Thoracic aorta (tissue), 2 donors: ENCODE measurements around the gene ZDHHC22. TPM values are rescaled to one million over a fixed set of nuclear protein-coding genes. Genes with fewer than 3 reads are reported as not detected.

Source experiments
- ATAC-seq: fragments of 150-250 bp; one replicate; pipeline ENCODE4 v1.8.0; 2017; ENCODE audit warnings: low read depth; ENCODE audit not compliant: insufficient number of reproducible peaks, low FRiP score
- DNase-seq: peaks from one replicate; pipeline ENCODE4 v3.0.0-alpha.2; 2020; ENCODE audit warnings: low spot score
- H3K27ac ChIP-seq, 2 donors: fragments of 200-600 bp; sonication (generic); 1 replicate in 1 of 2; 2 replicates in 1 of 2; pipeline ENCODE4 v1.5.1; 2016; ENCODE audit warnings: mild to moderate bottlenecking in 2 of 2, moderate library complexity in 2 of 2
- H3K27me3 ChIP-seq: fragments of 200-600 bp; sonication (generic); replicated peaks from 2 replicates; pipeline ENCODE4 v1.6.0; 2016; ENCODE audit warnings: mild to moderate bottlenecking; ENCODE audit not compliant: insufficient read depth
- H3K36me3 ChIP-seq: fragments of 200-600 bp; sonication (generic); one replicate; pipeline ENCODE4 v1.5.1; 2016
- H3K4me1 ChIP-seq, 2 donors: fragments of 200-600 bp; sonication (generic); 1 replicate in 1 of 2; 2 replicates in 1 of 2; pipeline versions ENCODE4 v1.5.1 to v1.6.0; 2016; ENCODE audit warnings: low read depth in 2 of 2, mild to moderate bottlenecking in 1 of 2; ENCODE audit not compliant: control insufficient read depth in 1 of 2
- H3K4me3 ChIP-seq: fragments of 200-600 bp; sonication (generic); 2 replicates; pipeline ENCODE4 v1.5.1; 2016; ENCODE audit warnings: mild to moderate bottlenecking
- H3K9me3 ChIP-seq: fragments of 200-600 bp; sonication (generic); 2 replicates; pipeline ENCODE4 v1.5.1; 2016
- CTCF ChIP-seq: fragments of 200-600 bp; sonication (generic); IDR thresholded peaks from one replicate; pipeline ENCODE4 v1.5.1; 2019; ENCODE audit warnings: antibody characterized with exemption
- total RNA-seq, 2 donors: library from RNA; depleted of rRNA; stranded (reverse); fragments of >200 nt; gene quantifications; one replicate each; pipeline versions ENCODE4 v1.1.0 to v1.2.3, GENCODE V29; 2016

Gene ZDHHC22
- total RNA-seq, 2 donors from 2014 or later: not detected

DNA sequence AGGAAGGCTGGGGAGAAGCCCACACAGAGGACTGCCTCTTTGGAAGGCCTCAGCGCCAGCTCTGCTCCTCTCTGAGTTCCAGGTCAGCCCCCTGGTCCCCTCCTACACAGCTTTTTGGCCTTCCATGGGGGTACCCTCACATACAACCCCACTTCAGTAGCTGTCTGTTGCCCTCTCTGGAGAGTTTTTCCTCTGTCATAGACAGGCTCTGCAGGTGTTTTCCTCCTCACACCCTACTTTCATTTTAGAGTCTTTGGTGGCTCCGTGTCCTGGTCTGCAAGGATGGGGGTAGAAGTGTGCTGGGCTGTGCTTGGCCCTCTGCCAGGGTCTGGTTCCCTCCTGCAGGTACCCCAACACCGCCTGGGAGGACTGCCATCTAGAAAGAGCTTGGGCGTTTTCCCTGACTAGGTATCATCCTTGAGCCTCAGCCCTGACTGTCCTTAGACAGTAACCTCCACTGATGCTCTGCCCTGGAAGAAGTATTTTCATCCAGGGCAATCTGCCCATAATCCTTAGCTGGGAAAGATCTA, 15.1 kb downstream of the ZDHHC22 start:
- no peak for TF ChIP-seq CTCF
- ATAC-seq (no peak), DNase-seq (no peak)
- Histone ChIP-seq H3K4me3 (no peak overlapping the region), H3K27me3 (no peaks in the 10 kb centered on the region), H3K9me3 (no peaks in the 10 kb centered on the region), H3K4me1 (peaks cover 6 to 29% of the 10 kb centered on the region in 2 donors), H3K27ac (no peak overlapping the region), H3K36me3 (no peaks in the 10 kb centered on the region)

GRCh38 chr14:77125823-77126325, 15.7 kb downstream of the ZDHHC22 start:
- DNase-seq (no peak), ATAC-seq (no peak)
- H3K27ac ChIP-seq: no peak overlapping the region
- no peaks in the 10 kb centered on the region for H3K27me3 ChIP-seq
- TF ChIP-seq CTCF: no peak
- H3K4me1 ChIP-seq: peaks cover 6 to 33% of the 10 kb centered on the region in 2 donors
- no peak overlapping the region for H3K4me3 ChIP-seq
- no peaks in the 10 kb centered on the region for H3K36me3 ChIP-seq
- H3K9me3 ChIP-seq: no peaks in the 10 kb centered on the region

DNA sequence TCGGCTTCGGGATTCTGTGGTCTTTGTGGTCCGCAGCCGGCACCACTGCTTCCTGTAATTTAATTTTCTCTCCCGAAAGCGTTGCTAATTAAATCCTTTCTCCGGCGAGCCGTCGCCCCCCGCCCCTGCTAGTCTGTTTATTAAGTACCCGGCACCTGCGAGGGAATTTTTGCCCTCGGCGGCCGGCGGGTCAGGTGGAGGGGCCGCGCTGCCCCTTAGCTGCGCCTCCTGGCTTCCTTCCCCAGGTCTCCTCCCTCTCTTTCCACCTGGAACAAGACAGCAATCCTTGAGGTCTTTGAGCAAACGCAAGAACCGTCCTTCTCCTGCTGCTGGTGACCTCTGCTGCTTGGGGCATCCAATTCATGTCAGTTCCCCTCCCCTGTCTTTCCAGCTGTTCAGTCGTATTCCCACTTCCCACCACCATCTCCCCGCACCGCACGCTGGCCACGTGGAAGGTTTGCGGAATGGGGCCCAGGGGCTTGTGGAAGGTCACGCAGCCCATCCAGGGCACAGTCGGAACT, 16.2 kb downstream of the ZDHHC22 start:
- no peak for DNase-seq
- Histone ChIP-seq H3K36me3 (no peaks in the 10 kb centered on the region), H3K4me3 (peak overlapping the region; percentile 79), H3K27ac (no peak overlapping the region), H3K27me3 (no peaks in the 10 kb centered on the region), H3K9me3 (no peaks in the 10 kb centered on the region), H3K4me1 (peaks cover 6 to 37% of the 10 kb centered on the region in 2 donors)
- TF ChIP-seq CTCF: peak; percentile 2
- no peak for ATAC-seq

DNA sequence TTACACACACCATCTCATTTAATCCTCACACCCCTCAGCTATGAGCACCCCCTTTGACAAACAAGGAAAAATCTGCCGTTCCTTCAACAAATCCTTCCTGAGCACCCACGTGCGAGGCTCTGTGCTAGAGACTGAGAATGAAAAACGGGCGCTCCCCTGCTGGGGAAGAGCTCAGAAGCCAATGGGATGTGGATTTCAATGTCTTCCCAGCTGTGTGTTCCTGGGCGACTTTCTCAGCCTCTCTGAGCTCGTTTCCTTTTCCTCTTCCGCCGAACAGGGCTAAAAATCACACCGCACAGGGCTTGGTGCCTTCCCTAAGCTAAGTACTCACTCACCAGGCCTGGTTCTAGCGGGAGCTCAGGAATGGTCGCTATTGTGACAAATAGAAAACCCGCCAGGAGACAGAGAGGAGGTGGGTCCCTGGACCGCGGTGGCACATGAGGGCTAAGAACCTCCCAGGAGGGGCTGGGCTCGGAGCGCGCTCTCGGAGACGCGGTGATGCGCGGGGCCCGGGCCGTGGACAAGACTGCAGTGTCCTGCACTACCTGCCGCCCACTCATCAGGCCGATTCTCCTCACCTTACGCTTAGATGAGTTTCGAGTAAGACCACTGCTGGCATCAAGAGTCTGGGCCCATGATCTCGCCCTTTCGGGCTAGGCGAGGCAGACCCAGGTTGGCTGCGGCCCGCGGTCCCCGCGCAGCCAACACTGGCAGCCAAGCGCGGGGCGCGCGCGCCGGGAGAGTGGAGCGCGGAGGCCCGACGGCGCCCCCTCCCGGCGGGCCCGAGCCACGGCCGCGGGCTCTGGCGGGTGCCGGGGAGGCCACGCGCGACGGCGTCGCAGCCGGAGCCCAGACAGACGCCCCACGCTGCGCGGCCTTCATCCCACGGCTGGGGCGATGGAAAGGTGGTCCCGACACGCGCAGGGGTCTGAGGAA, 17.0 kb downstream of the ZDHHC22 start:
- H3K9me3 ChIP-seq: no peaks in the 10 kb centered on the region
- peaks cover 4% of the 10 kb centered on the region for H3K36me3 ChIP-seq
- DNase-seq (no peak), ATAC-seq (peak; percentile 44)
- H3K27ac ChIP-seq: no peak overlapping the region
- no peaks in the 10 kb centered on the region for H3K27me3 ChIP-seq
- H3K4me1 ChIP-seq: peaks cover 6 to 37% of the 10 kb centered on the region in 2 donors
- peak overlapping the region; percentile 79 for H3K4me3 ChIP-seq
- peak; percentile 32 for TF ChIP-seq CTCF
